SU-DHL-6 (cell line): ENCODE results near the gene LRRC1.

Experiments used
- CTCF ChIP-seq: fragments of 200-600 bp; sonication (generic); IDR thresholded peaks from one replicate; pipeline ENCODE4 v1.5.1; 2017; ENCODE audit warnings: antibody characterized with exemption, mild to moderate bottlenecking, low read length, moderate library complexity; ENCODE audit not compliant: insufficient read depth, poor library complexity, severe bottlenecking
- EZH2phosphoT487 ChIP-seq: fragments of 200-600 bp; sonication (generic), shearing (Covaris generic); conservative IDR thresholded peaks from 2 replicates; pipeline ENCODE4 v1.6.1; 2018; ENCODE audit warnings: mild to moderate bottlenecking, antibody characterized with exemption, low read length, moderate library complexity, mixed read lengths

- TF ChIP-seq CTCF, result no peak
- TF ChIP-seq EZH2phosphoT487, result no peak
Observed at GRCh38 chr6:53913286-53913685, 118.5 kb downstream of the LRRC1 start.
